Activated naive CD4-positive, alpha-beta T cell treated with anti-CD3 and anti-CD28 coated beads for 36 hours (primary cell): Measurements from ENCODE around the gene CXCR1. TPM values are rescaled to one million over a fixed set of nuclear protein-coding genes. Genes with fewer than 3 reads are reported as not detected.

Experiments
- CTCF ChIA-PET: fragments of 350-600 bp; sonication (Branson Sonifier 250); formaldehyde crosslinking; loops from one replicate; lab custom pipeline; 2021; ENCODE audit warnings: antibody characterized with exemption; lab: Charles Lee
- DNase-seq: peaks from one replicate; pipeline ENCODE4 v3.0.0-alpha.2; 2020
- H3K27ac Mint-ChIP-seq: one replicate; pipeline ENCODE4 v1.8.0; 2021; ENCODE audit warnings: mild to moderate bottlenecking, mixed read lengths
- H3K27me3 Mint-ChIP-seq: one replicate; pipeline ENCODE4 v1.8.0; 2021; ENCODE audit warnings: low read depth, mixed read lengths
- H3K36me3 Mint-ChIP-seq: one replicate; pipeline ENCODE4 v1.8.0; 2021; ENCODE audit warnings: low read depth, mixed read lengths
- H3K4me1 Mint-ChIP-seq: one replicate; pipeline ENCODE4 v1.8.0; 2021; ENCODE audit warnings: low read depth, mixed read lengths
- H3K4me3 Mint-ChIP-seq: one replicate; pipeline ENCODE4 v1.8.0; 2021; ENCODE audit warnings: mild to moderate bottlenecking, moderate library complexity, mixed read lengths
- H3K9me3 Mint-ChIP-seq: one replicate; pipeline ENCODE4 v1.8.0; 2021; ENCODE audit warnings: mixed read lengths
- intact Hi-C: fragments of 100-400 bp; cut with micrococcal nuclease; formaldehyde crosslinking; loops from one replicate; pipeline ENCODE4 v1.15.1; 2023
- total RNA-seq, 2 experiments: library from RNA; stranded (reverse); gene quantifications; one replicate each; pipeline ENCODE4 v1.2.3, GENCODE V29; 2021

CXCR1 gene
- total RNA-seq, 2 experiments from 2014 or later: not detected

DNA sequence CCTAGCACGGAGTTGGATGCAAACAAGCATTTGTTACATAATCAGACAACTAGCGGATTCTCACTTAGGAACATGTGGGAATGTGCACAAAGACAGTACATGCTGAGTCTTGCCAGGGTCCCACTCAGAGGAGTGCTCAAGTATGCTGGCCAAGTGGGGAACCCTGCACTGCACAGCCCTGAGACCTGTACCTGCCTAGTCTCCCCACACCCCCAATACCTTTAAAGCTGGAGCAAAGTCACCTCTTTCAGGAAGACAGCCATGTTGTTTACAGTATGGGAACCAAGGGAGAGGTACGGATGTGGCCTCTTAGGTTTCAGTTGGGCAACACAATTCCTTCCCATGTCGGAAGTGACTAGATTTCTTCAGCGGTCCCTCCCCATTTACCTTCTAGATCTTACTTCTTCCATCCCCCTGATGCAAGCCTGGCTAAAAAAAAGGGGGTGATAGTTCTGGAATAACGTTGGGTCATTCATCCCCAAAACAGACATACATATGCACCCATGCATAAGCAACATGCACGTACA lies 10.7 kb downstream of the CXCR1 start:
- H3K36me3 Mint-ChIP-seq: no peaks in the 10 kb centered on the region
- no peaks in the 10 kb centered on the region for H3K9me3 Mint-ChIP-seq
- no peaks in the 10 kb centered on the region for H3K27me3 Mint-ChIP-seq
- intact Hi-C loops: no loop called here
- no peak for DNase-seq
- no peaks in the 10 kb centered on the region for H3K4me1 Mint-ChIP-seq
- no peak overlapping the region for H3K4me3 Mint-ChIP-seq
- no peak overlapping the region for H3K27ac Mint-ChIP-seq
- CTCF ChIA-PET: no interaction called here

DNA sequence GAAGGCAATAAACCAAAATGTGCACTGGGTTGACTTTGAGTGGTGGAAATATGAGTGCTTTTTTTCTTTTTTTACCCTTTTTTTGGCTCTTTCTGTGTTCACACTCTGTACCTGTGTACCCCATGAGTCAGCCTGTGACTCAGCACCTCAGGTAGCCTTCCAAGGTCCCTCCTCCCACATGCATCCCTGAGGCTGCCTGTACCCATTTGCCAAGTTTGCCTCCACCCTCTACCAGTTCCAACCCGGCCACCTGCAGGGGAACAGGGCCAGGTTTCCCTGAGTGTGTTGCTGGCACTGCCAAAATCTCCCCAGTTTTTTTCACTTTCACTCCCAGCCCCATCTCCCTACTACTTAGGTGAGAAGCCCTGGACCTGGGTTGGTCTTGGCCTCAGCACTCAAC lies 14.0 kb downstream of the CXCR1 start:
- intact Hi-C loops: no loop called here
- Mint-ChIP-seq H3K27me3 (no peaks in the 10 kb centered on the region), H3K27ac (no peak overlapping the region), H3K4me3 (no peak overlapping the region), H3K4me1 (no peaks in the 10 kb centered on the region), H3K36me3 (no peaks in the 10 kb centered on the region), H3K9me3 (no peaks in the 10 kb centered on the region)
- no peak for DNase-seq
- CTCF ChIA-PET: no interaction called here

DNA sequence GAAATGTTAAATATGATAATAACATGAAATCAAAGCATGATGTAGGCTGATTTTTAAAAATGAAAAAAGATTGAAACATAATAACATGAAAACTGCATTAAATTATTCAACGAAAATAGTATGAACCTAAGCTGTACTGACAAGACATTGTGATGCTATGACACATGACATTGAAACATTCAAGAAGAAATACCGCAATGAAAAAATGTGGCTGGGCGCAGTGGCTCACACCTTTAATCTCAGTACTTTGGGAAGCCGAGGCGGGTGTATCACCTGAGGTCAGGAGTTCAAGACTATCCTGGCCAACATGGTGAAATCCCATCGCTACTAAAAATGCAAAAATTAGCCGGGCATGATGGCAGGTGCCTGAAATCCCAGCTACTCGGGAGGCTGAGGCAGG lies 14.6 kb downstream of the CXCR1 start:
- intact Hi-C loops: no loop called here
- Mint-ChIP-seq H3K4me3 (no peak overlapping the region), H3K36me3 (no peaks in the 10 kb centered on the region), H3K27me3 (no peaks in the 10 kb centered on the region), H3K27ac (no peak overlapping the region), H3K4me1 (no peaks in the 10 kb centered on the region), H3K9me3 (no peaks in the 10 kb centered on the region)
- CTCF ChIA-PET: no interaction called here
- DNase-seq: no peak

GRCh38 chr2:218149848-218150440 lies 16.8 kb downstream of the CXCR1 start:
- intact Hi-C loops: no loop called here
- Mint-ChIP-seq H3K9me3 (no peaks in the 10 kb centered on the region), H3K4me3 (no peak overlapping the region), H3K27me3 (no peaks in the 10 kb centered on the region), H3K4me1 (no peaks in the 10 kb centered on the region), H3K36me3 (no peaks in the 10 kb centered on the region), H3K27ac (no peak overlapping the region)
- no peak for DNase-seq
- CTCF ChIA-PET: interaction anchor here (0.8 kb wide), 1 partner anchor 18 kb away, joined by 3 read pairs; no protein-coding TSS in a partner anchor

DNA sequence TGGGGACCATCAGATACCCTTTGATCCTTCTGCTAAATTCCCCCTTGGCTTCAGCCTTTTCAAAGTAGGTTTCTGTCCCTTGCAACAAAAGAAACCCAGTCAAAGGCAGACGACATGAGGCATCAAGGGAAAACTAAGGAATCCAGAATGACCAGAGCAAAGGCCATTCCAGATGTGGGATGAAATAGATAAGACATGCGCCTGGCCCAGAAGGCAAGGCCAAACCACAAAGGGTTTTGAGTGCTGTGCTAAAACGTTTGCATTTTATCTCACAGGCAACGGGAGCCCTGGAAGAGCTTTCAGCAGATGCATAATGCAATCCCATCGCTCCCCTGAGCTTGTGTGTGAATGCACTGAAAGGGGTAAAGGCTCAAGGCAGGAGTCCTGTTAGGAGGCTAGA lies 17.7 kb downstream of the CXCR1 start:
- intact Hi-C loops: no loop called here
- no peaks in the 10 kb centered on the region for H3K36me3 Mint-ChIP-seq
- no peak overlapping the region for H3K27ac Mint-ChIP-seq
- DNase-seq: no peak
- H3K4me3 Mint-ChIP-seq: no peak overlapping the region
- H3K27me3 Mint-ChIP-seq: no peaks in the 10 kb centered on the region
- peaks cover 2% of the 10 kb centered on the region for H3K9me3 Mint-ChIP-seq
- H3K4me1 Mint-ChIP-seq: no peaks in the 10 kb centered on the region
- CTCF ChIA-PET: interaction anchor here (0.6 to 0.7 kb wide), 3 partner anchors 17 to 671 kb away, joined by 3 to 9 read pairs (median 6); no protein-coding TSS in a partner anchor

- DNase-seq: no peak
- Mint-ChIP-seq H3K27me3 (no peaks in the 10 kb centered on the region), H3K9me3 (peaks cover 4% of the 10 kb centered on the region), H3K4me1 (no peaks in the 10 kb centered on the region), H3K27ac (no peak overlapping the region), H3K4me3 (no peak overlapping the region), H3K36me3 (no peaks in the 10 kb centered on the region)
- CTCF ChIA-PET: interaction anchor here (0.6 to 1.5 kb wide), 4 partner anchors 22 to 581 kb away, joined by 3 to 5 read pairs (median 4); no protein-coding TSS in a partner anchor
- intact Hi-C loops: no loop called here
Measured at GRCh38 chr2:218146056-218146455, 20.7 kb downstream of the CXCR1 start.

- CTCF ChIA-PET: no interaction called here
- H3K36me3 Mint-ChIP-seq: no peaks in the 10 kb centered on the region
- no peak overlapping the region for H3K4me3 Mint-ChIP-seq
- DNase-seq: no peak
- H3K27ac Mint-ChIP-seq: no peak overlapping the region
- H3K4me1 Mint-ChIP-seq: no peaks in the 10 kb centered on the region
- peaks cover 4% of the 10 kb centered on the region for H3K9me3 Mint-ChIP-seq
- intact Hi-C loops: no loop called here
- peaks cover 2% of the 10 kb centered on the region for H3K27me3 Mint-ChIP-seq
Measured at GRCh38 chr2:218145124-218145523, 21.6 kb downstream of the CXCR1 start.

DNA sequence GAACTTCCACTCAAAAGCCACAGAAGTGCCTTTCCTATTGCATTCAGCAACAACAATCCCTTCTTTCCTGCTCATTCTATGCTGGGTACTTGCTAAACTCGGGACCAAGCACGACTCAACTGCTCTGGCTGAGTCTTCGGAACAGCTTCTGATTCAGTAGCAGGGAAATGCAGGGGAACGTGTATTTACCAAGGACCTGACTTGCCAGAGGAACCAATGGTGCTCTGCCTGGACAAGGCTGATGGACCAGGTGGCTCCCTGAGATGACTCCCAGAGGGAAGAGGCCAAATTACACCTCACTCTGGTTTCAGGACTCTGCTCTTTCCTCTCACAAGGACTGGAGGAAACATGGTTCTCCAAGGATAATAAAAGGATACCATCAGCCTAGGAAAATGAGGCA lies 28.7 kb downstream of the CXCR1 start:
- no peaks in the 10 kb centered on the region for H3K9me3 Mint-ChIP-seq
- no peaks in the 10 kb centered on the region for H3K4me1 Mint-ChIP-seq
- H3K27me3 Mint-ChIP-seq: peaks cover 13% of the 10 kb centered on the region
- CTCF ChIA-PET: interaction anchor here (0.6 kb wide), 1 partner anchor 242 kb away, joined by 4 read pairs; no protein-coding TSS in a partner anchor
- no peak for DNase-seq
- intact Hi-C loops: no loop called here
- H3K4me3 Mint-ChIP-seq: no peak overlapping the region
- no peak overlapping the region for H3K27ac Mint-ChIP-seq
- H3K36me3 Mint-ChIP-seq: no peaks in the 10 kb centered on the region

GRCh38 chr2:218137514-218137913 lies 29.2 kb downstream of the CXCR1 start:
- CTCF ChIA-PET: no interaction called here
- no peak for DNase-seq
- intact Hi-C loops: no loop called here
- Mint-ChIP-seq H3K4me1 (no peaks in the 10 kb centered on the region), H3K4me3 (no peak overlapping the region), H3K9me3 (no peaks in the 10 kb centered on the region), H3K36me3 (no peaks in the 10 kb centered on the region), H3K27me3 (peaks cover 13% of the 10 kb centered on the region), H3K27ac (no peak overlapping the region)

DNA sequence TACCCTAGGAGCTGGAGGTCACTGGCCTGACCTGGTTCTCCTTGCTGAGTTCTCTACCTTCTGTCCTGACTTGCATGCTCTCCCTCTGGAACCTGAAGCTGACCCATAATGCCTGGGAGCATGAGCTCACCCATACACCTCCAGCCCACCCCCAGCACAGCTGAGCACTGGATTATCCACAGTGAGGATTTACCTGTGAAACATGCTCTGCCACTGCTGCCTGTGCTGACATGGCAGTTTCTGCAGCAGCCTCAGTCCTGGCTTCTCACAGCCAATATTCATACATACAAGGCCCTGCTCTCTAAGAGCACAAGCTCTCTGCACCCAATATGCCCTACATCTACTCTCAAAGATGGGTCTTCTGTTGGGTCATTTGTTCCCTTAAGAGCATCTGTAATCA lies 35.9 kb downstream of the CXCR1 start:
- Mint-ChIP-seq H3K27ac (no peak overlapping the region), H3K36me3 (no peaks in the 10 kb centered on the region), H3K4me1 (peaks cover 4% of the 10 kb centered on the region), H3K4me3 (no peak overlapping the region), H3K9me3 (no peaks in the 10 kb centered on the region), H3K27me3 (peaks cover 2% of the 10 kb centered on the region)
- no peak for DNase-seq
- CTCF ChIA-PET: no interaction called here
- intact Hi-C loops: no loop called here

DNA sequence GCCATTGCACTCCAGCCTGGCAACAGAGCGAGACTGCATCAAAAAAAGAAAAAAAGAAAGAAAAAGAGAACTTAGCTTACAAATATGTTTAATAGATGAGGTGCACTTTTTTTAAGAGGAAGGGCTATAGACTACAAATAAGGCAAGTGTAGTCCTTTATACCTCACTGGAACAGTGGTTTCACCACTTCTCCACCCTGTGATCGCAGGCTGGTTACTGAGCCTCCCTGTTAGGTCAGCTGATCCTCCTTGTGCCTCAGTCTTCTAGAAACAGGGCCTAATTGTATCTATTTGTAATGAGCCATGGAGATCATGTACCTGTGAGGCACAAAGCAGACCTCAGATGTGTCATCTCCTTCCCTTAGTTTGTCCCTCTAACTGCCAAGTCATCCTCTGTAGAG lies 36.4 kb downstream of the CXCR1 start:
- Mint-ChIP-seq H3K27ac (no peak overlapping the region), H3K4me3 (no peak overlapping the region), H3K36me3 (no peaks in the 10 kb centered on the region), H3K27me3 (peaks cover 5% of the 10 kb centered on the region), H3K4me1 (peaks cover 8% of the 10 kb centered on the region), H3K9me3 (no peaks in the 10 kb centered on the region)
- CTCF ChIA-PET: no interaction called here
- DNase-seq: no peak
- intact Hi-C loops: no loop called here

- H3K27me3 Mint-ChIP-seq: peaks cover 6% of the 10 kb centered on the region
- CTCF ChIA-PET: no interaction called here
- H3K4me1 Mint-ChIP-seq: peaks cover 8% of the 10 kb centered on the region
- no peak overlapping the region for H3K27ac Mint-ChIP-seq
- DNase-seq: no peak
- no peaks in the 10 kb centered on the region for H3K9me3 Mint-ChIP-seq
- intact Hi-C loops: no loop called here
- no peaks in the 10 kb centered on the region for H3K36me3 Mint-ChIP-seq
- H3K4me3 Mint-ChIP-seq: no peak overlapping the region
Measured at GRCh38 chr2:218129458-218130135, 37.2 kb downstream of the CXCR1 start.
